GM21576 (cell line): ENCODE measurements around the gene SAFB2.

Experiments
- ATAC-seq: cut with Tn5 transposase; IDR thresholded peaks from one replicate; pipeline ENCODE4 v1.9.1; 2021; ENCODE audit warnings: mild to moderate bottlenecking, moderate library complexity; ENCODE audit not compliant: unreplicated experiment

The SAFB2 gene

GRCh38 chr19:5635427-5635826 is 12.9 kb upstream of the SAFB2 start:
- ATAC-seq = no peak

DNA sequence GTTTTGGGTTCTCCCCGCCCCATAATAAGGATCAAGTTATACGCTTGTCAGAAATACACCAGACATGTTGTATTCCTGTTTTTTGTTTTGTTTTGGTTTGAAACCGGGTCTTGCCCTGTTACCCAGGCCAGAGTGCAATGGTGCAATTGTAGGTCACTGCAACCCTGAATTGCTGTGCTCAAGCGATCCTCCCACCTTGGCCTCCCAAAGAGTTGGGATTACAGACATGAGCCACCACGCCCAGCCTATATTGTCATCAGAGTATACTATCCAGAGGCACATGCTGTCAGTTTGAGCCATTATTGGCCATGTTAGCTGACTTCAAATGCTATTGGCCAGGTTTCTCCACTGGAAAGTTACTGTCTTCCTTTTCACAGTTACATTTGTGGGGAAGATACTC is 10.1 kb upstream of the SAFB2 start:
- ATAC-seq = no peak

DNA sequence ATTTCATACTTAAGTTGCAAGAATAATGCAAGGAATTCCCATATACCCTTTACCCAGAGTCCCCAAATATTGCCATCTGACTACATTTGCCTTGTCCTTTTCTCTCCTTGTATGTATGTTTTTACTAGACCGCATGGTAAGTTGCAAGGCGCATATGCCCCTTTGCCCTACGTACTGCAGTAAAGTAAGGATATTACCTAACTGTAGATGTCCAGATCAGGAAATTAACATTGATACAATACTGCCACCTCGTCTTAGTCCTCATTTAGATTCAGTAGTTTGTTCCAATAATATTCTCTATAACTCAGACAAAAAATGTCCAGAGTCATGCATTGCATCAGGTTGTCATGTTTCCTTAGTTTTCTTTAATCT is 9.7 kb upstream of the SAFB2 start:
- ATAC-seq = no peak

GRCh38 chr19:5631567-5632240 is 9.1 kb upstream of the SAFB2 start:
- no peak for ATAC-seq

DNA sequence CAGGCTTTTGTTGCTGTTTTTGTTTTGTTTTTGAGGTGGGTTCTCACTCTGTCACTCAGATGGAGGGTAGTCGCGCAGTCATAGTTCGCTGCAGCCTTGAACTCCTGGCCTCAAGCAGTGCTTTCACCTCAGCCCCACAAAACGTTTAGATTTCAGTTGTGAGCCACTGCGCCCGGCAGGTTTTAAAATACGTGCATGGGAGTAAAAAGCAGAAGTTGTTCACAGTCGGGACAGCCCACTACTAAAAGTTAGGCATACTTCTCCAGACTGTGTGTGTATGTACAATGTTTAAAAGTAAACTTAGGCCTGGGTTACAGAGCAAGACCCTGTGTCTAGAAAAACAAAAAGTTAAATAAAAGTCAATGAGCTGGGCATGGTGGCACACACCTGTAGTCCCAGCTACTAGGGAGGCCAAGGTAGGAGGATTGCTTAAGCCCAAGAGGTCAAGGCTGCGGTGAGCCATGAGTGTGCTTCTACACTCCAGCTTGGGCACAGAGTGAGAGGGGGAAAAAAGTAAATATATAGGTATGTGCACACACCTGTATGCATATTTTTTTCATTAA is 6.4 kb upstream of the SAFB2 start:
- ATAC-seq = no peak

DNA sequence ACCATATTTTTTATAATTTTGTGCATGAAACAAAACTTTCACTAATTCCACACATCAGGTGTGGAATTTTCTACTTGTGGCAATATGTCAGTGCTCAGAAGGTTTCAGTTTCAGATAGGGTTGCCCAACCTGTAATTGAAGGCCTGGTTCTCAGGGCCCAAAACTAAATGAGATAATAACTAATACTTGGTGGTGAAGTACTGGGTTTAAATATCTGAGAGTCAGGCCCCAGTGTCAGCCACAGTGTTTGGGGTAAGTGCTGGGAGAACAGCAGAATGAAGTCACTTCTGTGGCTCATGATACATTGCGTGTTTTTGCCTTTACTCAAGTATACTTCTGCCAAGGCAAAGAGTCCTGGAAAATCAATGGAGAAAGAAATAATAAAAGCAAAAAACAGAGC is 5.9 kb upstream of the SAFB2 start:
- no peak for ATAC-seq

- ATAC-seq = no peak
Measured at GRCh38 chr19:5627395-5627904, 4.9 kb upstream of the SAFB2 start.

GRCh38 chr19:5625641-5626040 is 3.1 kb upstream of the SAFB2 start:
- no peak for ATAC-seq

- ATAC-seq = no peak
Measured at GRCh38 chr19:5624741-5625278, 2.2 kb upstream of the SAFB2 start.

GRCh38 chr19:5624018-5624663 is 1.6 kb upstream of the SAFB2 start:
- no peak for ATAC-seq

GRCh38 chr19:5623397-5624017 is 931 bp upstream of the SAFB2 start:
- ATAC-seq = no peak

- ATAC-seq = no peak
Measured at GRCh38 chr19:5621945-5622464, 571 bp downstream of the SAFB2 start.

GRCh38 chr19:5621311-5621944 is 1.1 kb downstream of the SAFB2 start:
- no peak for ATAC-seq

DNA sequence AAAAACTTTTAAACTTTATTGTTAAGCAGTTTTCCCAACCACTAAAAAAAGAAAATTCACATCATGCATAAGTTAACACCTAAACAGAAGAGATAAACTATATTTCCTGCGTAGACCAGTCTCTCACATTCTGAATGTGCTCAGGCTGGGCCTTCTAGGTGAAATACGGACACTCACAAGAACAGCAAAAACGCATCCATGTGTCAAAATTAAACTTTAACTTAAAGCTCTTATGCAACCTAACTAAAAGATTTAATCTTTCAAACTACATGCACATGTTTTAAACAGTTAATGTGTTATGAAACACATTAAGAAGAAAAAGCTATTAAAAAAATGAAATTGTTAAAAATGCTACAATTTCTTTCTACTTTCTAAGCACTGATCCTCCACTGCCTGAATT is 2.6 kb downstream of the SAFB2 start:
- ATAC-seq = no peak

- no peak for ATAC-seq
Measured at GRCh38 chr19:5618591-5618990, 4.0 kb downstream of the SAFB2 start.

GRCh38 chr19:5617080-5617479 is 5.5 kb downstream of the SAFB2 start:
- no peak for ATAC-seq

- no peak for ATAC-seq
Measured at GRCh38 chr19:5615756-5616327, 6.7 kb downstream of the SAFB2 start.

- ATAC-seq = no peak
Measured at GRCh38 chr19:5612891-5613865, 9.4 kb downstream of the SAFB2 start.

- no peak for ATAC-seq
Measured at GRCh38 chr19:5609881-5610448, 12.6 kb downstream of the SAFB2 start.
